A673 (cell line): ENCODE results near the gene MPPED2. TPM values are rescaled to one million over a fixed set of nuclear protein-coding genes. Genes with fewer than 3 reads are reported as not detected.

Experiments
- BruUV-seq: library from RNA; stranded (reverse); fragments of 400-500 nt; replicated peaks from 2 replicates; lab custom pipeline; 2021; lab: Mats Ljungman, UMichigan
- CTCF ChIA-PET: fragments of 300-600 bp; sonication (Branson Sonifier 250); formaldehyde crosslinking; loops from one replicate; lab custom pipeline; 2022; ENCODE audit warnings: antibody characterized with exemption; lab: Charles Lee
- POLR2A ChIA-PET: fragments of 300-600 bp; sonication (Branson Sonifier 250); formaldehyde crosslinking; loops from one replicate; lab custom pipeline; 2022; ENCODE audit warnings: antibody characterized with exemption; ENCODE audit not compliant: low non-redundant PET; lab: Charles Lee
- DNase-seq: peaks from one replicate; pipeline ENCODE4 v3.0.0-alpha.2; 2015; ENCODE audit warnings: low spot score
- H3K27ac ChIP-seq: fragments of 200-600 bp; sonication (generic); 2 replicates; pipeline ENCODE4 v1.5.1; 2016; ENCODE audit warnings: mixed run types, low read depth, mild to moderate bottlenecking, mixed read lengths, antibody characterized with exemption, low read length; ENCODE audit not compliant: poor library complexity, severe bottlenecking
- H3K27me3 ChIP-seq: fragments of 200-600 bp; sonication (generic); replicated peaks from 2 replicates; pipeline ENCODE4 v1.6.1; 2017; ENCODE audit warnings: mixed run types, low read depth, mild to moderate bottlenecking, mixed read lengths, antibody characterized with exemption, low read length; ENCODE audit not compliant: insufficient read depth, poor library complexity
- H3K36me3 ChIP-seq: fragments of 200-600 bp; sonication (generic); 2 replicates; pipeline ENCODE4 v1.6.1; 2016; ENCODE audit warnings: mixed run types, mild to moderate bottlenecking, mixed read lengths, antibody characterized with exemption, low read length; ENCODE audit not compliant: insufficient read depth, poor library complexity, severe bottlenecking
- H3K4me1 ChIP-seq: fragments of 200-600 bp; sonication (generic); 2 replicates; pipeline ENCODE4 v1.6.1; 2017; ENCODE audit warnings: mixed run types, mild to moderate bottlenecking, mixed read lengths, antibody characterized with exemption, low read length; ENCODE audit not compliant: insufficient read depth, poor library complexity, severe bottlenecking
- H3K4me3 ChIP-seq: fragments of 200-600 bp; sonication (generic); 2 replicates; pipeline ENCODE4 v1.5.1; 2016; ENCODE audit warnings: low read depth, mixed run types, mild to moderate bottlenecking, mixed read lengths, low read length; ENCODE audit not compliant: poor library complexity, severe bottlenecking
- H3K9me3 ChIP-seq: fragments of 200-600 bp; sonication (generic); 2 replicates; pipeline ENCODE4 v1.6.1; 2016; ENCODE audit warnings: mixed run types, low read depth, mild to moderate bottlenecking, mixed read lengths, antibody characterized with exemption, low read length; ENCODE audit not compliant: poor library complexity, severe bottlenecking
- EZH2 ChIP-seq: fragments of 200-600 bp; sonication (generic); IDR thresholded peaks from 2 replicates; pipeline ENCODE4 v1.6.1; 2017; ENCODE audit warnings: borderline replicate concordance, low read depth, mild to moderate bottlenecking, mixed read lengths, antibody characterized with exemption, low read length; ENCODE audit not compliant: poor library complexity, severe bottlenecking
- intact Hi-C: fragments of 100-400 bp; cut with micrococcal nuclease; formaldehyde crosslinking; loops from one replicate; pipeline ENCODE4 v1.10.0; 2022; ENCODE audit not compliant: unreplicated experiment
- total RNA-seq: library from RNA; stranded (reverse); gene quantifications from 2 replicates; pipeline ENCODE4 v1.2.3, GENCODE V29; 2021
- TF ChIP-seq, protein P1 (sequence below): fragments of 300-800, 200-600 bp; sonication (generic); conservative IDR thresholded peaks from 2 replicates; pipeline ENCODE4 v1.5.1; 2017; ENCODE audit warnings: low read depth, mild to moderate bottlenecking, antibody characterized with exemption, low read length, moderate library complexity, mixed read lengths

MPPED2 gene
- total RNA-seq, 1 experiment from 2014 or later, result 2.0 TPM

DNA sequence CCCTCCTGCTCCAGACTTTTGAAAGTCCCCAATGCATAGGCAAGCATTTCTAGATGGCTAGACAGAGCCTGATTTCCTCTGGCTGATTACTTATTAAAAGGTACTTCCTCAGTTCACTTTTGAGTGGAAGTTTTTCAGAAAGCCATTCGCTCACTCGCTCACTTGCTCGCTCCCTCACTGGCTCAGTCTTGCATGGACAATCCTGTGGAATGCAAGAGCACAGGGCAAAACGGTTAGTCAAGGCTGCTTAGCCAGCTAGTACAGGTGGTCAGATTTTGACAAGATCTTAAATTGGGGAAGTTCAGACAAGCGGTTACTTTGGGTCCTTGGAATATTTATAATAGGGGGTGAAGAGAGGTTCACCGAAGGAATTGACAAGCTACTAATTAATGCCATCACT, 162.3 kb downstream of the MPPED2 start:
- CTCF ChIA-PET, result no interaction called here

DNA sequence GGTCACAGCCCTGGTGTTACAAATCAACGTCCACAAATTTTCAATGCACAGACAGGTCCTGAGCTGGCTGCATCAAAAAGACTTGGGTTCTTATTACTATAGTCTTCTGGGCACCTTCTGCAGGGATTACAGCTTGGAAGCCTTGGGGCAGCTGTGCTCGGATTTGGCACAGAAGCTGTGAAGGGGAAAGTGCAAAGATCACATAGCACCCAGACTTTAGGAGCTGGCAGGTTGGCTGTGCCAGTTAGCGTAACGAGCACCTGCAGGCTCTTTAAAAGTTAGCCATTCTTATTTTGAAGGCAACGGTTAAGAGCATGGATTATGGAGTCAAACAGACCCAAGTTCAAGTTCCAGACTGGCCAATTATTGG, 162.9 kb downstream of the MPPED2 start:
- H3K27ac ChIP-seq, result no peak overlapping the region
- TF ChIP-seq, protein P1, sequence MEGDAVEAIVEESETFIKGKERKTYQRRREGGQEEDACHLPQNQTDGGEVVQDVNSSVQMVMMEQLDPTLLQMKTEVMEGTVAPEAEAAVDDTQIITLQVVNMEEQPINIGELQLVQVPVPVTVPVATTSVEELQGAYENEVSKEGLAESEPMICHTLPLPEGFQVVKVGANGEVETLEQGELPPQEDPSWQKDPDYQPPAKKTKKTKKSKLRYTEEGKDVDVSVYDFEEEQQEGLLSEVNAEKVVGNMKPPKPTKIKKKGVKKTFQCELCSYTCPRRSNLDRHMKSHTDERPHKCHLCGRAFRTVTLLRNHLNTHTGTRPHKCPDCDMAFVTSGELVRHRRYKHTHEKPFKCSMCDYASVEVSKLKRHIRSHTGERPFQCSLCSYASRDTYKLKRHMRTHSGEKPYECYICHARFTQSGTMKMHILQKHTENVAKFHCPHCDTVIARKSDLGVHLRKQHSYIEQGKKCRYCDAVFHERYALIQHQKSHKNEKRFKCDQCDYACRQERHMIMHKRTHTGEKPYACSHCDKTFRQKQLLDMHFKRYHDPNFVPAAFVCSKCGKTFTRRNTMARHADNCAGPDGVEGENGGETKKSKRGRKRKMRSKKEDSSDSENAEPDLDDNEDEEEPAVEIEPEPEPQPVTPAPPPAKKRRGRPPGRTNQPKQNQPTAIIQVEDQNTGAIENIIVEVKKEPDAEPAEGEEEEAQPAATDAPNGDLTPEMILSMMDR, result no peak
- TF ChIP-seq EZH2, result no peak
- no peak for DNase-seq
- H3K4me3 ChIP-seq, result no peak overlapping the region
- ChIA-PET POLR2A (no interaction called here), CTCF (no interaction called here)
- BruUV-seq, result no TSS peak
- H3K9me3 ChIP-seq, result no peaks in the 10 kb centered on the region
- intact Hi-C loops, result no loop called here
- H3K4me1 ChIP-seq, result peaks cover 21% of the 10 kb centered on the region
- H3K36me3 ChIP-seq, result no peaks in the 10 kb centered on the region
- no peaks in the 10 kb centered on the region for H3K27me3 ChIP-seq

More for the DNA sequence above, 162.3 kb downstream of the MPPED2 start:
- Histone ChIP-seq H3K27ac (no peak overlapping the region), H3K27me3 (no peaks in the 10 kb centered on the region), H3K36me3 (no peaks in the 10 kb centered on the region), H3K9me3 (no peaks in the 10 kb centered on the region), H3K4me3 (no peak overlapping the region), H3K4me1 (peaks cover 21% of the 10 kb centered on the region)
- POLR2A ChIA-PET, result no interaction called here
- no TSS peak for BruUV-seq
- DNase-seq, result no peak
- TF ChIP-seq, protein P1, result no peak
- no peak for TF ChIP-seq EZH2
- intact Hi-C loops, result no loop called here

DNA sequence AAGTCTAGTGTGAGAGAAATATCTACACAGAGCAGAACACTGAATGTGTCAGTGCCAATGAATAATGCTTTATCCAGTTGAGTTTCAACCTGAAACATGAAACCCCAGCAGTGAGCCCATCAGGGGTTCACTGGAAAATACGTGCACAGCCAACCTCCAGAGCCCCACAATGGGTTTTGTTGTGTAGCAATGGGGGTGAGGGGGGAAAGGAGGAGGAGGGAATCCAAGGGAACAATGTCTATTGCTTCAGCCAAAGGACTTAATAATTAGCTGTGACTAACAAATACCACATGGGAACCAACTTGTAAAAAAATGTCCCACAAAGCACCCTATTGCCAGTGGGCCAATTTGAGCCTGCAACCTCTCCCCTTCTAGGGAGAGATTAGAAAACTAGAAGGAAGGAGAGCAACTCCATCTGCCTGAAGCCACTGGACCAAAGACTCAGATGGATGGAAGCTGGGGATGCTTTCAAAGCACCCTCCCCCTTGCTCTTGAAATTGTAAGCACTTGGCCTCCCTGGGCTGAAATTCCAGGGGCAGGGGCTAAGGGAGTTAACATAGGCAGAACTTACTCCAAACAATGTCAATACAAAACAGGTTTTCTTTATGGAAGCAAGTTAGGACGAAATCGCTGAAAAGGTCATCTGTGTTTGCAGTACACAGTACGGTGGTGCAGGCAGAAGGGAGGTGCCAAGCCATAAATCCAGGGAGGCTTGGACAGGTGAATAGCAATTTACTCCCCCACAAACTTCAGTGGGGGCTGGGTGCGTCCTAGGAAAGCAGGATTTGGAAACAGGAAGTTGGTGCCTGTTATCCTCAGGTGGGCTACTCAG, 163.5 kb downstream of the MPPED2 start:
- BruUV-seq, result no TSS peak
- ChIA-PET POLR2A (interaction anchor here (0.7 kb wide), 1 partner anchor 464 kb away, joined by 3 read pairs; no protein-coding TSS in a partner anchor), CTCF (no interaction called here)
- Histone ChIP-seq H3K27me3 (no peaks in the 10 kb centered on the region), H3K27ac (no peak overlapping the region), H3K36me3 (no peaks in the 10 kb centered on the region), H3K9me3 (no peaks in the 10 kb centered on the region), H3K4me3 (no peak overlapping the region), H3K4me1 (peaks cover 21% of the 10 kb centered on the region)
- intact Hi-C loops, result no loop called here
- DNase-seq, result peak; percentile 91
- TF ChIP-seq, protein P1, result no peak
- no peak for TF ChIP-seq EZH2
